Superior temporal gyrus (tissue), 1 donor: ENCODE data around the gene KRT16.
"Not testable (repeated sequence)": the region's sequence is repeated elsewhere in the genome, so short reads cannot be mapped to it uniquely, and the experiment has no call there.

ENCODE experiments used
- DNase-seq: peaks from one replicate; pipeline ENCODE4 v3.0.0-alpha.2; 2016; ENCODE audit errors: extremely low spot score

Gene KRT16

GRCh38 chr17:41628073-41628370 is 15.5 kb upstream of the KRT16 start:
- DNase-seq: not testable (repeated sequence)

GRCh38 chr17:41627316-41628072 is 14.9 kb upstream of the KRT16 start:
- DNase-seq: no peak

- not testable (repeated sequence) for DNase-seq
Measured at GRCh38 chr17:41626914-41627295, 14.3 kb upstream of the KRT16 start.

GRCh38 chr17:41626028-41626913 is 13.7 kb upstream of the KRT16 start:
- not testable (repeated sequence) for DNase-seq

- DNase-seq: no peak
Measured at GRCh38 chr17:41625602-41626001, 13.0 kb upstream of the KRT16 start.

GRCh38 chr17:41624208-41625101 is 11.9 kb upstream of the KRT16 start, which contains the start of gene KRT17:
Gene KRT17, minus strand, starts transcription at chr17:41624575. Its CDS starts 66 bp downstream, at chr17:41624509.
- DNase-seq: no peak

GRCh38 chr17:41623184-41623861 is 10.8 kb upstream of the KRT16 start:
- DNase-seq: not testable (repeated sequence)

- not testable (repeated sequence) for DNase-seq
Measured at GRCh38 chr17:41622340-41623183, 10.0 kb upstream of the KRT16 start.

GRCh38 chr17:41621916-41622315 is 9.3 kb upstream of the KRT16 start:
- DNase-seq: no peak

- not testable (repeated sequence) for DNase-seq
Measured at GRCh38 chr17:41621435-41621817, 8.9 kb upstream of the KRT16 start.

- DNase-seq: peak; percentile 18
Measured at GRCh38 chr17:41620583-41621434, 8.2 kb upstream of the KRT16 start.

GRCh38 chr17:41619927-41620582 is 7.5 kb upstream of the KRT16 start:
- not testable (repeated sequence) for DNase-seq

- no peak for DNase-seq
Measured at GRCh38 chr17:41619036-41619926, 6.7 kb upstream of the KRT16 start.

- no peak for DNase-seq
Measured at GRCh38 chr17:41618341-41619035, 5.9 kb upstream of the KRT16 start.

GRCh38 chr17:41617698-41618097 is 5.1 kb upstream of the KRT16 start:
- no peak for DNase-seq

GRCh38 chr17:41617136-41617535 is 4.6 kb upstream of the KRT16 start:
- no peak for DNase-seq

- DNase-seq: not testable (repeated sequence)
Measured at GRCh38 chr17:41616486-41616885, 3.9 kb upstream of the KRT16 start.
